Measurements from ENCODE around the gene SGF29.
A peak's percentile ranks its signal among the peaks of the same experiment; 100 is the strongest.
"Not testable (repeated sequence)": the region's sequence is repeated elsewhere in the genome, so short reads cannot be mapped to it uniquely, and the experiment has no call there.

Gene SGF29

GRCh38 chr16:28534542-28535373 is 19.0 kb upstream of the SGF29 start:
- peak; percentile 71 for DNase-seq

GRCh38 chr16:28537076-28537475 is 16.6 kb upstream of the SGF29 start:
- no peak for DNase-seq

GRCh38 chr16:28537964-28538732 is 15.6 kb upstream of the SGF29 start:
- DNase-seq = no peak

GRCh38 chr16:28538733-28539596 is 14.8 kb upstream of the SGF29 start, which contains the start of gene NUPR1:
Gene NUPR1 (minus strand): TSS chr16:28538974. CDS start chr16:28538907, 67 bp downstream.
- DNase-seq = no peak

GRCh38 chr16:28540346-28540745 is 13.4 kb upstream of the SGF29 start:
- no peak for DNase-seq

- DNase-seq = no peak
Observed at GRCh38 chr16:28542646-28543045, 11.1 kb upstream of the SGF29 start.

- peak; percentile 54 for DNase-seq
Observed at GRCh38 chr16:28543072-28543471, 10.6 kb upstream of the SGF29 start.

- DNase-seq = no peak
Observed at GRCh38 chr16:28544998-28545397, 8.7 kb upstream of the SGF29 start.

GRCh38 chr16:28545964-28546363 is 7.8 kb upstream of the SGF29 start:
- DNase-seq = not testable (repeated sequence)

GRCh38 chr16:28546626-28547025 is 7.1 kb upstream of the SGF29 start:
- DNase-seq = no peak

GRCh38 chr16:28548306-28548802 is 5.4 kb upstream of the SGF29 start:
- DNase-seq = no peak

GRCh38 chr16:28549301-28549899 is 4.3 kb upstream of the SGF29 start:
- DNase-seq = peak; percentile 24

- no peak for DNase-seq
Observed at GRCh38 chr16:28554634-28555423, 1.1 kb downstream of the SGF29 start.

GRCh38 chr16:28555561-28555960 is 1.8 kb downstream of the SGF29 start:
- DNase-seq = no peak

GRCh38 chr16:28556914-28557320 is 3.2 kb downstream of the SGF29 start:
- no peak for DNase-seq

- no peak for DNase-seq
Observed at GRCh38 chr16:28558456-28558855, 4.7 kb downstream of the SGF29 start.

- DNase-seq = no peak
Observed at GRCh38 chr16:28561557-28562187, 8.0 kb downstream of the SGF29 start.

- DNase-seq = no peak
Observed at GRCh38 chr16:28562199-28562598, 8.5 kb downstream of the SGF29 start.

- no peak for DNase-seq
Observed at GRCh38 chr16:28563218-28563617, 9.5 kb downstream of the SGF29 start.

GRCh38 chr16:28566233-28566925 is 12.7 kb downstream of the SGF29 start:
- not testable (repeated sequence) for DNase-seq

Measured in CD4-positive, alpha-beta T cell treated with Interleukin-15 for 1 hour (primary cell).